ENCODE results near the gene TGDS.

DNA sequence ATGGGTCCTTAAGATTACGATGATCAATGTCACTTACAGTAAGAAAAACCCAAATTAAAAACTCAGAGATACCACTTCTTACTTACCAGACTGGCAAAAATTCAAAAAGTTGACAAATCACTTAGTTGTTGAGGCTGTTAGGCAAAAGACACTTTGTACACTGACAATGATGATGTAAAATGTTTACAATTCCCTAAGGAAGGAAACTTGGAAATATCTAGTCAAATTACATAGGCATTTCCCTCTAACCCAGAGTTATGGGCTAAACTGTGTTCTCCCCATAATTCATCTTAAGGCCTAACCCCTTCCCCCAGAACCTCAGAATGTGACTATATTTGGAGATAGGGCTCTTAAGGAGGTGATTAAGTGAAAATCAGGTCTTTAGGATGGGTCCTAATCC lies 12.0 kb downstream of the TGDS start:
- TF ChIP-seq, protein P1, sequence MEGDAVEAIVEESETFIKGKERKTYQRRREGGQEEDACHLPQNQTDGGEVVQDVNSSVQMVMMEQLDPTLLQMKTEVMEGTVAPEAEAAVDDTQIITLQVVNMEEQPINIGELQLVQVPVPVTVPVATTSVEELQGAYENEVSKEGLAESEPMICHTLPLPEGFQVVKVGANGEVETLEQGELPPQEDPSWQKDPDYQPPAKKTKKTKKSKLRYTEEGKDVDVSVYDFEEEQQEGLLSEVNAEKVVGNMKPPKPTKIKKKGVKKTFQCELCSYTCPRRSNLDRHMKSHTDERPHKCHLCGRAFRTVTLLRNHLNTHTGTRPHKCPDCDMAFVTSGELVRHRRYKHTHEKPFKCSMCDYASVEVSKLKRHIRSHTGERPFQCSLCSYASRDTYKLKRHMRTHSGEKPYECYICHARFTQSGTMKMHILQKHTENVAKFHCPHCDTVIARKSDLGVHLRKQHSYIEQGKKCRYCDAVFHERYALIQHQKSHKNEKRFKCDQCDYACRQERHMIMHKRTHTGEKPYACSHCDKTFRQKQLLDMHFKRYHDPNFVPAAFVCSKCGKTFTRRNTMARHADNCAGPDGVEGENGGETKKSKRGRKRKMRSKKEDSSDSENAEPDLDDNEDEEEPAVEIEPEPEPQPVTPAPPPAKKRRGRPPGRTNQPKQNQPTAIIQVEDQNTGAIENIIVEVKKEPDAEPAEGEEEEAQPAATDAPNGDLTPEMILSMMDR (IDR thresholded peaks at IDR 0.05): no peak
- no peak for TF ChIP-seq POLR2A (IDR thresholded peaks at IDR 0.05)

Measured in esophagus squamous epithelium (tissue), 4 donors.